Mesendoderm (in vitro differentiated cells): Measurements from ENCODE around the gene FRY.

Source experiments
- DNase-seq: peaks from one replicate; pipeline ENCODE4 v3.0.0; 2013
- H2AK5ac ChIP-seq: 2 replicates; pipeline ENCODE4 v1.6.1; 2013; ENCODE audit warnings: low read length, inconsistent platforms
- H2BK120ac ChIP-seq: 2 replicates; pipeline ENCODE4 v1.6.1; 2013; ENCODE audit warnings: low read depth, mild to moderate bottlenecking, low read length, moderate library complexity, mixed read lengths
- H2BK15ac ChIP-seq: replicated peaks from 2 replicates; pipeline ENCODE4 v1.6.1; 2013; ENCODE audit warnings: low read depth, mild to moderate bottlenecking, moderate library complexity
- H2BK5ac ChIP-seq: 2 replicates; pipeline ENCODE4 v1.6.1; 2013; ENCODE audit warnings: low read length, inconsistent platforms
- H3K18ac ChIP-seq: 2 replicates; pipeline ENCODE4 v1.6.1; 2013; ENCODE audit warnings: mild to moderate bottlenecking, low read length, mixed read lengths
- H3K23ac ChIP-seq: one replicate; pipeline ENCODE4 v1.6.1; 2013; ENCODE audit warnings: low read length
- H3K27ac ChIP-seq: 2 replicates; pipeline ENCODE4 v1.5.1; 2013; ENCODE audit warnings: low read depth, mild to moderate bottlenecking, inconsistent platforms, low read length, moderate library complexity
- H3K27me3 ChIP-seq: 2 replicates; pipeline ENCODE4 v1.6.1; 2013; ENCODE audit warnings: low read length, control low read depth, mild to moderate bottlenecking, inconsistent platforms; ENCODE audit not compliant: insufficient read depth, poor library complexity
- H3K36me3 ChIP-seq: 2 replicates; pipeline ENCODE4 v1.6.1; 2013; ENCODE audit warnings: low read length, inconsistent platforms; ENCODE audit not compliant: control insufficient read depth, insufficient read depth
- H3K4ac ChIP-seq: one replicate; pipeline ENCODE4 v1.6.1; 2013; ENCODE audit warnings: low read depth, mild to moderate bottlenecking, low read length, moderate library complexity
- H3K4me1 ChIP-seq: 2 replicates; pipeline ENCODE4 v1.6.1; 2013; ENCODE audit warnings: low read depth, low read length, inconsistent platforms; ENCODE audit not compliant: control insufficient read depth
- H3K4me2 ChIP-seq: 2 replicates; pipeline ENCODE4 v1.6.1; 2013; ENCODE audit warnings: low read length
- H3K4me3 ChIP-seq: 2 replicates; pipeline ENCODE4 v1.5.1; 2013; ENCODE audit warnings: mild to moderate bottlenecking, low read length
- H3K56ac ChIP-seq: one replicate; pipeline ENCODE4 v1.6.1; 2013; ENCODE audit warnings: low read length
- H3K79me1 ChIP-seq: 2 replicates; pipeline ENCODE4 v1.6.1; 2013; ENCODE audit warnings: low read length, inconsistent platforms
- H3K79me2 ChIP-seq: 2 replicates; pipeline ENCODE4 v1.6.1; 2013; ENCODE audit warnings: mild to moderate bottlenecking, low read length; ENCODE audit not compliant: control insufficient read depth, insufficient read depth
- H3K9ac ChIP-seq: 2 replicates; pipeline ENCODE4 v1.6.1; 2013; ENCODE audit warnings: low read length, inconsistent platforms
- H4K5ac ChIP-seq: one replicate; pipeline ENCODE4 v1.6.1; 2013; ENCODE audit warnings: low read length
- H4K8ac ChIP-seq: one replicate; pipeline ENCODE4 v1.6.1; 2013; ENCODE audit warnings: low read depth, mild to moderate bottlenecking, control low read depth, low read length, moderate library complexity
- WGBS: extraction: QIAGEN DNeasy Blood & Tissue Kit; methylation state at CpG from one replicate; pipeline ENCODE4 v1.1.7; 2013; ENCODE audit warnings: low lambda C conversion rate, missing lambda C conversion rate; ENCODE audit not compliant: insufficient coverage; ENCODE audit errors: extremely low coverage; 5-methylcytosine and 5-hydroxymethylcytosine counted together

The FRY gene

DNA sequence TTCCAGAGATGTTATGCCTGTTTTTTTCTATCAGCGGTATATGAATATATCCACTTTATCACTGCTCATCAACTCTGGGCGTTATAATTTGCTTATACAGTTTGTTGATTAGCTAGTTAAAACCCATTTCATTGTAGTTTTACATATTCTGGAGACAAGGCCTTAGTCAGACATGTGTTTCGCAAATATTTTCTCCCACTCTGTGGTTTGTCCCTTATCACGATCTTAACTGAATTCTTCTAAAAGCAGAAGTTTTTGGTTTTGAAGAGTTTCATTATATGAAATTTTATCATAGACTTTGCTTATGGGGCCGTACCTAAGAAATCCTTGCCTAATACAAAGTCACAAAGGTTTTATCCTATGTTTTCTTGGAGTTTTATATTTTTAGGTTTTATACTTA, 84.6 kb downstream of the FRY start:
- Histone ChIP-seq H4K5ac (no peak overlapping the region), H2BK15ac (no peak overlapping the region), H3K4me2 (no peak overlapping the region), H3K79me2 (no peaks in the 10 kb centered on the region), H4K8ac (no peak overlapping the region), H2BK5ac (no peak overlapping the region), H3K27me3 (no peaks in the 10 kb centered on the region), H3K36me3 (no peaks in the 10 kb centered on the region), H3K27ac (no peak overlapping the region), H3K79me1 (no peaks in the 10 kb centered on the region), H3K4me1 (no peaks in the 10 kb centered on the region), H3K4me3 (no peak overlapping the region), H3K4ac (no peak overlapping the region), H3K23ac (no peak overlapping the region), H3K9ac (no peak overlapping the region), H2AK5ac (no peak overlapping the region), H3K18ac (no peak overlapping the region), H2BK120ac (no peak overlapping the region), H3K56ac (no peak overlapping the region)
- WGBS, result no CpG with 5 or more reads among the region's 5 CpGs
- DNase-seq, result no peak

DNA sequence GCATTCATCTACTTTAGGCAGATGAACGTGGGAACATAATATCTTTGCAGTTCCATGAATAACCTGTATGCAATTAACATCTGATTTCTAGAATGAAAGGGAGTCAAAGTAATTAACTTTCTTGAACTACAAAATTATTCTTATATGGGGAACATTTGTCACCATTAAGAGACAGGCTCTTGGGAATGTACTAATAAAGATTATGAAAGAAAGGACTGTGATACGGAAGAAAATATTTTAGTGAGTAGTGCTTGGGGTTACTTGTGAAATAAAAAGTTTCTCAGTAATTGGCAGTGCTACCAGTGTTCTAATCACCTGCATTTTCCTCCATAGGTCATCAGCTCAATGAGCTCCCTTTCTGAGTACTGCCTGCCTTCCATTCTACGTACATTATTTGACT, 85.4 kb downstream of the FRY start:
- Histone ChIP-seq H2BK15ac (no peak overlapping the region), H3K27ac (no peak overlapping the region), H3K36me3 (no peaks in the 10 kb centered on the region), H3K4me3 (no peak overlapping the region), H3K4me1 (no peaks in the 10 kb centered on the region), H3K9ac (no peak overlapping the region), H3K79me2 (no peaks in the 10 kb centered on the region), H3K56ac (no peak overlapping the region), H4K8ac (no peak overlapping the region), H3K18ac (no peak overlapping the region), H3K27me3 (no peaks in the 10 kb centered on the region), H2BK120ac (no peak overlapping the region), H2BK5ac (no peak overlapping the region), H3K4ac (no peak overlapping the region), H3K4me2 (no peak overlapping the region), H2AK5ac (no peak overlapping the region), H3K23ac (no peak overlapping the region), H4K5ac (no peak overlapping the region), H3K79me1 (no peaks in the 10 kb centered on the region)
- no peak for DNase-seq
- WGBS, result no CpG with 5 or more reads among the region's 3 CpGs

DNA sequence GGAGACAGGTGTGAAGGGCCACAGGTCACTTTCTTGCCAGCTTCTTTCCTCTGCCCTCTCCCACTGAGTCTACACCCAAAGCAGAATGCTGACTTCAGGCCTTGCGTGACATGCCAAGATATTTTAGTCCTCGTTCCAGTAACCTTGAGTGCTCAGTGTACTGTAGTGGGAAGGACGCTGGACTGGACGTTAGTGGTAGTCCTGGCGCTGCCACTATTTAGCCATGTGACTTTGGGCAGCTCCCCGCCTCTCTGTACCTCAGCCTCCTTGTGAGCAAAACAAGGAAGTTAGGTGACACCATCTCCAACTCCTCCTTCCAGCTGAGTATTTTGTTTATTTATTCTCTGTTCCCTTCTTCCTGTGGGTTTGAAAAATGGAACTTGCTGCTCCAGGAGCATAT, 86.1 kb downstream of the FRY start:
- Histone ChIP-seq H3K27me3 (no peaks in the 10 kb centered on the region), H3K23ac (no peak overlapping the region), H2BK15ac (no peak overlapping the region), H4K8ac (no peak overlapping the region), H2BK5ac (no peak overlapping the region), H3K79me2 (no peaks in the 10 kb centered on the region), H3K9ac (no peak overlapping the region), H3K79me1 (no peaks in the 10 kb centered on the region), H3K4ac (no peak overlapping the region), H3K27ac (no peak overlapping the region), H3K36me3 (no peaks in the 10 kb centered on the region), H3K18ac (no peak overlapping the region), H3K4me3 (no peak overlapping the region), H3K4me2 (no peak overlapping the region), H3K4me1 (no peaks in the 10 kb centered on the region), H4K5ac (no peak overlapping the region), H3K56ac (no peak overlapping the region), H2AK5ac (no peak overlapping the region), H2BK120ac (no peak overlapping the region)
- DNase-seq, result no peak
- no CpG with 5 or more reads among the region's 6 CpGs for WGBS

DNA sequence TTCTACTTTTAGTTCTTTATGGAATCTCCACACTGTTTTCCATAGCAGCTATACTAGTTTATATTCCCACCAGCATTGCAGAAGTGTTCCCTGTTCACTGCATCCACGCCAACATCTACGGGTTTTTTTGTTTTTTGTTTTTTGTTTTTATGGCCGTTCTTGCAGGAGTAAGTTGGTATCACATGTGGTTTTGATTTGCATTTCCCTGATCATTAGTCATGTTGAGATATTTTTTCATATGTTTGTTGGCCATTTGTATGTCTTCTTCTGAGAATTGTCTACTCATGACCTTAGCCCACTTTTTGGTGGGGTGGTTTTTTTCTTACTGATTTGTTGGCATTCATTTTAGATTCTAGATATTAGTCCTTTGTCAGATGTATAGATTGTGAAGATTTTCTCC, 89.7 kb downstream of the FRY start:
- no peaks in the 10 kb centered on the region for H3K36me3 ChIP-seq

DNA sequence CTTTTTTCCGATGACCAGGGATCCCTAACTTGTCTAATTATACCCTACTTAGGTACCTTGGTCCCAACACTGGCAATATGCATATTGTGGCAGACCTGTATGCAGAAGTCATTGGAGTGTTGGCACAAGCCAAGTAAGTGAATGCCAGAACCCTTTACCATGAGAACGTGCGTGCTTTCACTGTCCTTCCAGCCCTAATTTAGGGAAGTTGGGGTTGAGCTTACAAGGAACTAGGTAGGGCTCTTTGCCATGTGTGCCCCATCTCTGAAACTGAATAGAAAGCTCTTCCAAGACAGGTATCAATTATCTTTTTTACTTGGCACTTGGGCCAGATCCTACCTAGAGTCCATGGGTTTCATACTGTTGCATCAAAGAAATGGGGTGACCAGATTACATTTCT, 93.2 kb downstream of the FRY start:
- no CpG with 5 or more reads among the region's 3 CpGs for WGBS

More for the DNA sequence above, 89.7 kb downstream of the FRY start:
- Histone ChIP-seq H3K27me3 (peaks cover 2% of the 10 kb centered on the region), H3K23ac (no peak overlapping the region), H4K8ac (no peak overlapping the region), H3K79me1 (no peaks in the 10 kb centered on the region), H2BK5ac (no peak overlapping the region), H4K5ac (no peak overlapping the region), H3K4ac (no peak overlapping the region), H3K4me1 (no peaks in the 10 kb centered on the region), H3K18ac (no peak overlapping the region), H2BK120ac (no peak overlapping the region), H2AK5ac (no peak overlapping the region), H3K56ac (no peak overlapping the region), H2BK15ac (no peak overlapping the region), H3K9ac (no peak overlapping the region), H3K4me3 (no peak overlapping the region), H3K4me2 (no peak overlapping the region), H3K79me2 (no peaks in the 10 kb centered on the region), H3K27ac (no peak overlapping the region)
- no CpG with 5 or more reads among the region's 3 CpGs for WGBS
- no peak for DNase-seq

DNA sequence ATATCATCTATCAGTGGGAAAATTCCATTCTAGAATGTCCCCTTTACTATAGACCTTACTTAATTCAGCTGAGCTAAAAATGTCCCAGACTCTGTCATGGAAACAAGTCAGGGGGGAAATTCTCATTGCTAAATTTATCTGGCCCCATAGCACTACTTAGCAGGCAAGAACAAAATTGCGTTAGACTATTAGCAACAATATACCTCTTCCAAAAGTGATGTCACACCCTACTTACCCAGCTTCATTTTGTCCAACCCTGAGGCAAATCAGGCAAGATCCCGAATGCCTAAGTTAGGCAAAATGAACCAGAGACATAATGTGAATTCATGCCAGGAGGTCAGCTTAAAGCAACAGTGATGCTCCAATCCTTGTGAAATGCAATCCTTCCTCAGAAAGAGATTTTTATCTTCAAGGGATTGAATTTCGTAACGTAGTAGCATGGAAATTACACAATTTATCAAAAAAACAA, 93.7 kb downstream of the FRY start:
- Histone ChIP-seq H4K8ac (no peak overlapping the region), H3K36me3 (no peaks in the 10 kb centered on the region), H2AK5ac (no peak overlapping the region), H3K9ac (no peak overlapping the region), H2BK5ac (no peak overlapping the region), H3K79me2 (no peaks in the 10 kb centered on the region), H3K27ac (no peak overlapping the region), H3K4me3 (no peak overlapping the region), H3K79me1 (no peaks in the 10 kb centered on the region), H3K56ac (no peak overlapping the region), H3K18ac (no peak overlapping the region), H2BK120ac (no peak overlapping the region), H4K5ac (no peak overlapping the region), H3K4me1 (no peaks in the 10 kb centered on the region), H3K27me3 (peaks cover 2% of the 10 kb centered on the region), H3K4ac (no peak overlapping the region), H3K23ac (no peak overlapping the region), H3K4me2 (no peak overlapping the region), H2BK15ac (no peak overlapping the region)
- WGBS, result no CpG with 5 or more reads among the region's 4 CpGs
- DNase-seq, result no peak

More for the DNA sequence above, 93.2 kb downstream of the FRY start:
- H3K36me3 ChIP-seq, result no peaks in the 10 kb centered on the region
- H3K27me3 ChIP-seq, result peaks cover 2% of the 10 kb centered on the region
- no peak overlapping the region for H3K9ac ChIP-seq
- H3K79me2 ChIP-seq, result no peaks in the 10 kb centered on the region
- H3K18ac ChIP-seq, result no peak overlapping the region
- no peak overlapping the region for H2BK120ac ChIP-seq
- no peak overlapping the region for H3K27ac ChIP-seq
- H3K56ac ChIP-seq, result no peak overlapping the region
- H3K79me1 ChIP-seq, result no peaks in the 10 kb centered on the region
- no peak overlapping the region for H3K4me2 ChIP-seq
- no peak overlapping the region for H4K5ac ChIP-seq
- H3K4me3 ChIP-seq, result no peak overlapping the region
- no peak overlapping the region for H2BK5ac ChIP-seq
- H4K8ac ChIP-seq, result no peak overlapping the region
- DNase-seq, result no peak
- no peaks in the 10 kb centered on the region for H3K4me1 ChIP-seq
- no peak overlapping the region for H3K4ac ChIP-seq
- H3K23ac ChIP-seq, result no peak overlapping the region
- H2BK15ac ChIP-seq, result no peak overlapping the region
- no peak overlapping the region for H2AK5ac ChIP-seq
